ENCODE data around the gene USF1.
"Not testable (repeated sequence)": the region's sequence is repeated elsewhere in the genome, so short reads cannot be mapped to it uniquely, and the experiment has no call there.

USF1 gene

DNA sequence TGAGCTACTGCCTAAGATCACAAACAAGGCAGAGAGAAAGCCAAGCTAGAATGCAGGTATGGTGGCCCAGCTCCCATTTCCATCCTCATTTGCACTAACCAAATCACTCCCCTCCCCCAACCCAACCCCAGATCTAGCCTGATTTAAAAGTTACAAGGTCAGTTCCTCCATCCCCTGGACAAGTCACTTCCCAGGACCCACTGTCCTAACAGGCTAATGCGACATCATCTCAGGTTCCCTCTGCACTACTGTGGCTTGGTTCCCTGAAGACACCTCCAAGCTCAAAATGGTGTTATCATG, 27.2 kb downstream of the USF1 start:
- no peak for DNase-seq

DNA sequence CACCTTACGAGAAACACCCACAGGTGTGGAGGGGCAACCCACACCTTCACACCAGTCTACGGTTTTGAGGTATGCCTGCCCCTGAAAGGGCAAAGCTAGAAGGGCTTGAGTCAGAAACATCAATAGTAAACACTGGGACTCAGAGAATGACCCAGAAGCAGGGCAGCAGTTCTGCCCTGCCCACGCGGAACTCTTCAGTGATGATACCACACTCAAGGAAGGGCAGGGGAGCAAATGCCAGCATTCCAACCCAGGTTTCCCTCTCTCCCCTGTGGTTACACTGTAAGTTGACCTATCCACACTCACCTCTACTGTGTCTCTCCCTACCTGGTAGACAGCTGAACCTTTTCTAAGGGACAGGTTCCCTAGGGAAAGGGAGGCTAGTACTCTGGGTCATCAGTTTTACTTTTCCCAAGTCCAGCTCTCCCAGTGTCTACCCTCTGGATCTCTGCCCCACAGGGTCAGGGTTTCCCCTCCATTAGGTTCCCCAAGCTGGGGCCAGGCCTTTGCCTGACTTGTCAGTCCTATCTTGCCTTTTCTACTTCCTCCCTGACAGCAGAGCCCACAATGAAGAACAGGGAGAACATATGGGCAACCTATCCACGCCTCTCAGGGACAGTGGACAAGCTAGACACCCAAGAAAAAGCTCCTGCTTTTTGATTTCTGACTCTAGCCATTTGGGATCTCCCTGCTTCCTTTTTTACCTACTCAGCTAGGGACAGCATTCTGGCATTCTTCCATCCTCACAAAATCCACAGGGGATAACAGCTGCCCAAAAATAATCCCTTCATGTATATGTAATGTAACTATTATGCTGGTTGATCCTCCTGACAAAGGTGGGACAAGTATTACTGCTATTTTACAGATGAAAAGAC, 27.8 kb downstream of the USF1 start:
- DNase-seq: no peak

DNA sequence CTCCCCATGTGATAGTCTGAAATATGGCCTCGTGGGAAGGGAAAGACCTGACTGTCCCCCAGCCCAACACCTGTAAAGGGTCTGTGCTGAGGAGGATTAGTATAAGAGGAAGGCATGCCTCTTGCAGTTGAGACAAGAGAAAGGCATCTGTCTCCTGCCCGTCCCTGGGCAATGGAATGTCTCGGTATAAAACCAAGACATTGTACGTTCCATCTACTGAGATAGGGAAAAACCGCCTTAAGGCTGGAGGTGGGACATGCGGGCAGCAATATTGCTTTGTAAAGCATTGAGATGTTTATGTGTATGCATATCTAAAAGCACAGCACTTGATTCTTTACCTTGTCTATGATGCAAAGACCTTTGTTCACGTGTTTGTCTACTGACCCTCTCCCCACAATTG, 28.6 kb downstream of the USF1 start:
- DNase-seq: not testable (repeated sequence)

DNA sequence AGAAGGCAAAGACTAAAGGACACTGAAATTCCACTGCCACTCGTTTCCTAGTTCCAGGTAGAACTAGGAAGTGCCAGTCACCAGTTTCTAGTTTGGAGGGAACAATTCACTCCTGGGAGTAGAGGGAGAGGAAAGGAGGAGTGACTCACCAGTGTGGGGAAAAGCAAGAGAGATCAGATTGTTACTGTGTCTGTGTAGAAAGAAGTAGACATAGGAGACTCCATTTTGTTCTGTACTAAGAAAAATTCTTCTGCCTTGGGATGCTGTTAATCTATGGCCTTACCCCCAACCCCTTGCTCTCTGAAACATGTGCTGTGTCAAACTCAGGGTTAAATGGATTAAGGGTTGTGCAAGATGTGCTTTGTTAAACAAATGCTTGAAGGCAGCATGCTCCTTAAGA, 29.1 kb downstream of the USF1 start:
- not testable (repeated sequence) for DNase-seq

DNA sequence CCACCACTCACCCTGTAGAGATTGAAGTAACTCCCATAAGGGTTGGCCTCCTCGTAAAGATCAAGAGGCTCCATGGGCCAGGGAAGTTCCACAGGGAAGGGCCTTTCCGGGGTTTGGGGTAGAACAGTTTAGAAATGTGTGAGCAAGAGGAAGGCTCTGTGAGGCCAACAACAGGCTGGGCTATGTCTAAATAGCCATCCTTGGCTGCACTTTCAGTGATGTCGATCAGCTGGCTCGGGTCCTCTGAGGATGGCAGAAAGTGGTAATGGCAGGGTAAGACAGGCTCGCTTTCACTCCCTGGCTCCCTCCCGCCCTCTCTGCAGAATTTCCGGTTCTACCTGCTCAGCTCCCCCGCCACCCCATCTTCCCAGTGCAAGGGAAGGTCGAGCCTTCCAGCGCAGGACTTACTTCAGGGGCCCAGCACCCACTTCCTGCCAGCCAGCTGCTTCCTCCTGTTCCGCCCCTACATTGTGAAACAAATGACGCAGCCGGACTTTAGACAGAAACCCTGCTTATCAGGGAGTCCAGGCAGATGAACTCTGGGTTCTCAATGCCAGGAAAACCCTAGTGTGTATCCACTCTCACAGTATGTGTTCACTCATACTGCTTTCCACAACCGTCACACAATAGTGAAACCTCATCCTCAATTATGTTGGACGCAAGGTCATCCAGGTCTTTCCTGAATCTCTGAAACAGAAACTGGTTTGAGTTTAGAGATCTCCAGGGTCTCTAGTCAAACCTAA, 32.1 kb downstream of the USF1 start:
- DNase-seq: peak; percentile 69

DNA sequence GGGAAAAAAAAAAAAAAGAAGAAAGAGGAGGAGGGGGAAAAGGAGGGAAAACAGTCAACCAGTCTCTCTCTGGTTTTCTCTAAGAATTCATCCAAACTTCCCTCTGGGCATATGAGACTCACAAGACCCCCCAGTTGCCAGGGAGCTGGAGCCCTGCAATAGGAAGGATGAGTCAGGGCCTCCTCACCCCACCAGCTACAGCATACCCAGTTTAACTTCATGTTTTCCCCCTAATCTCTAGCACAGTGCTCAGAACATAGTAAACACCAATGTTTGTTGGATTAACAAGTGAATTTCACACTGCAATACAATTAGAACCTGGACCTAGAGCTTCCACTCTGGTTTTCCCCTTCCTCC, 32.7 kb downstream of the USF1 start:
- DNase-seq: no peak

DNA sequence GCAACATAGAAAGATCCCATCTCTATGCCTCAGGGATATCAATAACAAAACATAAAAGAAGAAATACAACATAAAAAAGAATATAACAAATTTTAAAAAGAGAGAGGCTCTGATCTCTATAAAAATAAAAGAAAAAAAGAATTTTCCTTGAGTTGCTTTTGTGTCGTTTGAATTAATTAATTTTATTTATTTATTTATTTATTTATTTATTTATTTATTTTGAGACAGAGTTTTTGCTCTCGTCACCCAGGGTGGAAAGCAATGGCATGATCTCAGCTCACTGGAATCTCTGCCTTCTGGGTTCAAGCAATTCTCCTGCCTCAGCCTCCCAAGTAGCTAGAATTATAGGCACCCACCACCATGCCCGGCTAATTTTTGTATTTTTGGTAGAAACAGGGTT, 33.4 kb downstream of the USF1 start:
- DNase-seq: no peak

DNA sequence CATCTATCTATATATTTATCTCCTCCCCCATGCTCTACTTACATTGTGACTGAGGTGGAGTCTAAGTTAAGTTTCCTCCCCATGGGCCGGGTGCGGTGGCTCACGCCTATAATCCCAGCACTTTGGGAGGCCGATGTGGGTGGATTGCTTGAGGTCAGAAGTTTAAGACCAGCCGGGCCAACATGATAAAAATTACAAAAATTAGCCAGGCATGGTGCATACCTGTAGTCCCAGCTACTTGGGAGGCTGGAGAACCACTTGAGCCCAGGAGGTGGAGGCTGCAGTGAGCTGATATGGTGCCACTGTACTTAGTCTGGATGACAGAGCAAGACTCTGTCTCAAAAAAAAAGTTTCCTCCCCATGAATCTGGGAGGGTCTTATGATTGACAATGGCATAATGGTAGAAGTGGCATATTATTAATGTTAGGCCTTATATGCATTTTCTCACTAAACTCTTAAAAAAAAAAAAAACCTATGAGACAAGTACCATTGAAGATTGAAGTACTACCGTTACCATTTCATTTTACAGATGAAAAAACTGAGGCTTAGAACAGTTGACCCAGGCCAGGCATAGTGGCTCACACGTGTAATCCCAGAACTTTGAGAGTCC, 36.1 kb downstream of the USF1 start:
- DNase-seq: no peak

DNA sequence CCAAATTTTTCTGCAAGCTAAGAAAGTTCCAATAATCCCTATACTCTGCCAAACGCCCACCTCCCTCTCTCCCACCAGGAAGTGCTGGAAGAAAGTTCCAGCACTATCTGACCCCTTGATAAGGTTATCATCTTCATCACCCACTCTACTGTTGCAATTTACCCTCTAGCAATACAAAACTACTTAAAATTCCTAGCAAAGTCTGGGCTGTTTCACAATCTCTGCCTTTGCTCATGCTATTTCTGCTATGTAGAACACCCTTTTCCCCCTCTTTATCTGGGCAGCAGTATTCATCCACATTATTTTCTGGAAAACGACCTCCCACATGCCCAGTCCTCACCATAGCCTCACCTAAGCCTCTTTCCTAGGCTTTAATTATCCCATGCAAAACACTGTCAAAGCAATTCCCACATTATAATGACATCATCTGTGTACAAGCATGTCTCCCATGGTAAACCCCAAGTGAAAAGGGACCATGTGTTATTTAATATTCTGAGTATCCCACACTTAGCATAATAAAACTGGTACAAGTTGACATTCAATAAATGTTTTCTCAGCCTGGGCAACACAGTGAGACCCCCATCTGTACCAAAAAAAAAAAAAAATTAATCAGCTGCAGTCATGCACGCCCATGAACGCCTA, 36.8 kb downstream of the USF1 start:
- no peak for DNase-seq

DNA sequence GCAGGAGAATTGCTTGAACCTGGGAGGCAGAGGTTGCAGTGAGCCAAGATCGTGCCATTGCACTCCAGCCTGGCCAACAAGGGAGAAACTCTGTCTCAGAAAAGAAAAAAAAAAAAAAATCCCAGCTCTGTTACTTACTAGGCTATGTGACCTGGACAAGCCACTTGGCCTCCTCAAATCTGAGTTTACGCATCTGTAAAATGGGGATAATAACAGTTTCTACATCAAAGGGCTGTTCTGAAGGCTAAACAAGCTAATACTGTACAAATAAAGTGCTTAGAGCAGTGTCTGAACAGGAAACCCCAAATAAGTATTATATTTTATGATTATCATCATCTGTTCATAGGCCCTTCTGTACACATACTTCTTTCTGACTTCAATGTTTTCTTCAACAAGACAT, 38.4 kb downstream of the USF1 start:
- no peak for DNase-seq

DNA sequence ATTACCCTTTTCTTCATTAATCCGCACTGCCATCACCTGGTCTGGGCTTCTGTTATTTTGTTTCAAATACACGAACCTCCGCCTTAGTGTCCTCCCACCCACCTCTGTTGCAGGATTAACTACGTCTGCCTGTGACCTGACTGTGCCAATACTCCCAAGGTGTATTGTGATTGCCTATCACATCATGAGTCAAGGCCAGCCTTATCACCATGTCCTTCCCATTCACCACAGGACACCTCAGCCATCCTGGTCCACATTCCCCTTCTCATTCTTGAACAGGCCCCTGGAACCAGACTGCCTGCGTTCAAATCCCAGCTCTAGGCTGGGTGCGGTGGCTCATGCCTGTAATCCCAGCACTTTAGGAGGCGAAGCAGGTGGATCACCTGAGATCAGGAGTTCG, 39.2 kb downstream of the USF1 start:
- no peak for DNase-seq

DNA sequence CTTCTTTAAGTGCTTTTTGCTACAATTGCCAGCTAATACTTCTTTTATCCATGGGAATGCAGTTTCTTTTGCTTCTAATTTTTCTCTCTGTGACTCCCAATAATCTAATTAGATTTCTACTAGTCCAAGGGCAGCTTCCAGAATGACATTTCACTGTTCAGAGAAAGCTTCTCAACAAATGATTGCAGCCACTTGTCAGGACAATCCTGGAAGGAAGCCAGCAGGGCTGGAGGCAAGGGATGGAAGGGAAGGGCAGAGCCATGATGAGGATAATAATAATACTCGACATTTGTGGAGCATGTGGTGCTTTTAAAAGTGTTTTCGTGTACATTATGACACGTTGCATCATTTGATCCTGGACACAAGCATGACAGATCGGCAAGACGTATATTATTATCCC, 44.3 kb downstream of the USF1 start:
- DNase-seq: no peak

DNA sequence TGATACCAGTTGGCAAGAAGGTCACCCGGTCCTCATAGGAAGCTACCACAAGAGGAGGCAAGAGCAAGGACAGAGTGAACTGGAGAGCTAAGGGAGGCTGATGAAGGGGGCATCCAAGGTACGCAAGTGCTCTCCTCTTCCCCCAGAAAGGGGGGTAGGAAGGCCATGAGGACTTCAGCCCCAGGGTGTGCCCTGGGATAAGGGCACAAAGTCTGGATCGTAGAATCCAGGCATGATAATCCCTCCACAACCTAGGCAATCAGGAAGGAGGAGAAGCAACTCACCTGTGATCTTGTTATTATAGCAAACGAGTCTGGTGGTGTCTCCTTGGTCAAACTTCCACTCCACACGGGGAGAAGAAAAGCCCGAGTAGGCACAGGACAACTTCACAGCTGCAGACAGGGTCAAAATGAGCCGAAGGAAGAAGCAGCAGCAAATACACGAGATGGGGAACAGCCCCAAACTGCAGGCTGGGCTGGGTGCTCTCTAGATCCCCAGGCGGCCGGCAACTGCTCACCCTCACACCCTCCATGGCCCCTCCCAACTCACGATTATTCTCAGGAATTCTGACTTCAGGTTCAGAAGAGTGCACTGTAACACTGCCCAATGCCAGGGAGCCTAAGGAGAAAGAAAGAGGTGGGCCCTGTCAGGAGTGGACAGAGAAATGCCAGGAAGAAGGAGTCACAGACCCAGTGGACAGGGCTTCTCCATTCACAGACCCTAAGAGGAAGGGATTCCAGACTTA, 44.9 kb downstream of the USF1 start:
- no peak for DNase-seq

DNA sequence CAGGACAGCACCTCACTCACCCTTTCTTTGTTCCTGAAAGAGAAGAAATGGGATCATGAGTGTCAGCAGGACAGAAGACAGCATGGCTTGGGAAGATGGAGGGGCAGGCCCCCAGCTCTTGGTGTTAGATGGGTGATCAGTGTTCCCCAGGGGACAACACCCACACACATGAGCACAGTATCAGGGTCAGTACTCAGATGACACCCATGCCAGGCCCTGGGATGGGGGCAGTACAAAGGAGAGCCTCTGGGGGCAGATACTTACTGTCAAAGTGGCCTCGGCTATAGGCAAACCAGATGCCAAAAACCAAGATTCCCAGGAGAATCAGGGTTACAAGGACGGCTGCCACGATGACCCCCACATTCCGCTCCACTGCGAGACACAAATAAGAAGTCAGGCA, 46.4 kb downstream of the USF1 start:
- no peak for DNase-seq

DNA sequence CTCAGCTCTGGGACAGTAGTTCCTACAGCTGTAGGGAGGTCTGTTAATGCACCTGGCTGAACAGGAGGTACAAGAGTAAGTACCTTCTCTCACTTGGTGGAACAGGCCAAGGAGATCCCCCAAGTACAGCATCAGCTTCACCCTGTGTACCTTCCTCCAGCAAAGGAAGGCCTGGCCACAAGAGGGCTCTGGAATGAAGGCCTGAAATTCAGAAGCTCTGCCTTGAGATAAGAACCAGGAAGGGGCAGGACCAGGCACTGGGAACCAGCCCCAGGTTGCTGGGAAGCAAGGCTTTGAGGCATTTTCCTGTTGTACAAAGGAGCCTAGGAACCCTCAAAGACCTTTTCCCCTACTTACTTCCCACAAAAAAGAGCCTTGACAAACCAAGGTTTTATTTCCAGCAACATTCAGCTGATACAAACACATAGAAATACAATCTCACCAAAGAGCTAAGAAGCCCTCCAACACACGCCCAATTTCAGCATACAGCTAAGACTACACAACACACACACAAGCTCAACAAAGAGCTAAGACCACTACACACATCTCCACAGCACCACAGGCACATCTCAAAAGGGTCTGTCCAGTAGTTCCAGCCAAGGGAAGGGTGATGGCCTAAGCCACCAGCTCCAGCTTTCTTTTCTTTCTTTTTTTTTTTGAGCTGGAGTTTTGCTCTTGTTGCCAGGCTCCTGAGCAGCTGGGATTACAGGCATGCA, 48.3 kb downstream of the USF1 start:
- peak; percentile 43 for DNase-seq

DNA sequence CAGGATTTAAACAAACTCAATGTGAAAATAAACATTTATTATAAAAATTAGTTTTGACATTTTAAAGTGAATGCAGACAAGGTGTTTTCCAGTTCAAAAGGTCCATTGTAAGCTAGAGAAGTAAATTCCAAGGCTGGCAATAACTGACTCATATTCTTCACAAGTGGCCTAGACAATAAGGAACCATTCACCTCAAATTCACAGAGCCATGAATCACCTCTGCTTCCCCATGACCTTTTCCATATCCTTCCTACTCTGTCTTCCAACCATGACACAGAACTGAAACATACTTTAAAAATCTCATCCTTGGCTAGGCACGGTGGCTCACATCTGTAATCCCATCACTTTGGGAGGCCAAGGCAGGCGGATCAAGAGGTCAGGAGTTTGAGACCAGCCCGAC, 49.6 kb downstream of the USF1 start:
- DNase-seq: no peak

DNA sequence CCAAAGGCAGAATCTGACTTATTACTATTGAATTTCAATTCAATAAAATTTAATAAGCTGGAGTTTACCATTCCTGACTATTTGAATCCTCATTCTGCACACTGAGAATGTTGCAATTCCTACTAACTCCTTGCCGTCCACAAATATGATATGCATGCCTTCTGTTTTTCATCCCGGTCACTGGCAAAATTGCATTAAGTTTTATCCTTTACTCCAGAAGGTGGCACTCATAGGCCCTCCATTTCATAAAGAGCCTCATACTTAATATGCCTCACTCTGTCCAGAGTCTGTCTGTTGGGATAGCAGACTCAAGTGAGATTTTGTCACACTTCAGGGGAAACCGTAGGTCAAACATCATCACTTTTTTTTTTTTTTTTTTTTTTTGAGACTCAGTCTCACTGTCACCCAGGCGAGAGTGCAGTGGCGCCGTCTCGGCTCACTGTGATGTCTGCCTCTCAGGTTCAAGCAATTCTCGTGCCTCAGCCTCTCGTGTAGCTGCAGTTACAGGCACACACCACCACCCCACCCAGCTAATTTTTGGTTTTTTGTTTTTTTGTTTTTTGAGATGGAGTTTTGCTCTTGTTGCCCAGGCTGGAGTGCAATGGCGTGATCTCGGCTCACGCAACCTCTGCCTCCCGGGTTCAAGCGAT, 52.1 kb downstream of the USF1 start:
- no peak for DNase-seq

DNA sequence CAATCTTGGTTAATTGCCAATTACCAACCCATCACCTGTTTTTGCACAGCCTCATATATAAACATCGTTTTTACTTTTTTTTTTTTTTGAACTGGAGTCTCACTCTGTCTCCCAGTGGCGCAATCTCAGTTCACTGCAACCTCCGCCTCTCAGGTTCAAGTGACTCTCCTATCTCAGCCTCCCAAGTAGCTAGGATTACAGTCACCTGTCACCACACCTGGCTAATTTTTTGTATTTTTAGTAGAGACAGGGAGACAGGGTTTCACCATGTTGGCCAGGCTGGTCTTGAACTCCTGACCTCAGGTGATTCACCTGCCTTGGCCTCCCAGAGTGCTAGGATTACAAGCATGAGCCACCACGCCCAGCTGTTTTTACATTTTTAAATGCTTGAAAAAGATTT, 53.7 kb downstream of the USF1 start:
- not testable (repeated sequence) for DNase-seq

Data from activated gamma-delta T cell treated with Interleukin-2 at 50 U/mL for 16 hours (primary cell).